ENCODE measurements around the gene ENDOD1. TPM values are rescaled to one million over a fixed set of nuclear protein-coding genes. Genes with fewer than 3 reads are reported as not detected.
A peak's percentile ranks its signal among the peaks of the same experiment; 100 is the strongest.

Gene ENDOD1
- total RNA-seq, 1 experiment from 2014 or later = 3.3 TPM

- peak; percentile 79 for DNase-seq (ENCODE audit: low spot score)
- no peak for TF ChIP-seq GTF2I (CRISPR knock-in tag; conservative IDR thresholded peaks at IDR 0.05)
- no peak for TF ChIP-seq NFYB (CRISPR knock-in tag; conservative IDR thresholded peaks at IDR 0.05; ENCODE audit: low read depth)
- no peak for TF ChIP-seq NR3C1 (CRISPR knock-in tag; conservative IDR thresholded peaks at IDR 0.05; ENCODE audit: low read depth)
- no peak for TF ChIP-seq PRDM15 (CRISPR knock-in tag; IDR thresholded peaks at IDR 0.05)
- TF ChIP-seq ZNF138 (CRISPR knock-in tag; conservative IDR thresholded peaks at IDR 0.05) = peak; percentile 86; the same call in 1 of the 2 replicates
- TF ChIP-seq ZNF425 (CRISPR knock-in tag; conservative IDR thresholded peaks at IDR 0.05) = no peak
- peak; percentile 37; the same call in 1 of the 2 replicates for TF ChIP-seq NFE2L1 (CRISPR knock-in tag; IDR thresholded peaks at IDR 0.05)
- TF ChIP-seq MYBL2 (CRISPR knock-in tag; IDR thresholded peaks at IDR 0.05) = peak; percentile 83
- TF ChIP-seq ATF3 (CRISPR knock-in tag; conservative IDR thresholded peaks at IDR 0.05) = no peak
- 0 out of 2 replicates have a peak, but pooled peaks have one; percentile 64 for TF ChIP-seq ZBTB21 (CRISPR knock-in tag; IDR thresholded peaks at IDR 0.05; ENCODE audit: borderline replicate concordance)
- no peak for TF ChIP-seq ATF1 (CRISPR knock-in tag; IDR thresholded peaks at IDR 0.05)
- no peak for TF ChIP-seq AR (CRISPR knock-in tag; IDR thresholded peaks at IDR 0.05)
- TF ChIP-seq MAX (CRISPR knock-in tag; IDR thresholded peaks at IDR 0.05) = peak; percentile 76
- TF ChIP-seq FOXK1 (CRISPR knock-in tag; IDR thresholded peaks at IDR 0.05) = peak; percentile 53
- TF ChIP-seq FOXP1 (CRISPR knock-in tag; IDR thresholded peaks at IDR 0.05; ENCODE audit: borderline replicate concordance) = peak; percentile 86
- TF ChIP-seq EMX1 (CRISPR knock-in tag; IDR thresholded peaks at IDR 0.05) = no peak
- peak; percentile 22; the same call in 1 of the 2 replicates for TF ChIP-seq CREM (CRISPR knock-in tag; IDR thresholded peaks at IDR 0.05)
- TF ChIP-seq ATF6 (CRISPR knock-in tag; IDR thresholded peaks at IDR 0.05) = no peak
- TF ChIP-seq ARID4B (CRISPR knock-in tag; IDR thresholded peaks at IDR 0.05; ENCODE audit: borderline replicate concordance) = no peak; the same call in 1 of the 2 replicates
These were observed 22.4 kb upstream of the ENDOD1 start for GRCh38 chr11:95067039-95067840.

More at GRCh38 chr11:95067039-95067840, 22.4 kb upstream of the ENDOD1 start:
- ATAC-seq = peak; percentile 78
- Mint-ChIP-seq H3K4me3 (peak overlapping the region; percentile 86), H3K36me3 (no peaks in the 10 kb centered on the region), H3K4me1 (peaks cover 17% of the 10 kb centered on the region), H3K27me3 (ENCODE audit: low read depth) (no peaks in the 10 kb centered on the region; the same call in 1 of the 2 replicates), H3K9me3 (no peaks in the 10 kb centered on the region), H3K27ac (peak overlapping the region; percentile 80)
- POLR2A ChIA-PET = interaction anchor here (0.6 to 2.9 kb wide), 9 partner anchors 14 to 1229 kb away, joined by 4 to 19 read pairs (median 6); partner anchors contain the start of genes CWC15, ENDOD1, FAM76B and KDM4D
- CTCF ChIA-PET = interaction anchor here (0.7 to 5.1 kb wide), 18 partner anchors 9 to 722 kb away, joined by 3 to 89 read pairs (median 4); partner anchors contain the start of genes CWC15, ENDOD1, FAM76B and KDM4D

Data from WTC11 (cell line).